ENCODE data around the gene MRTFA.

DNA sequence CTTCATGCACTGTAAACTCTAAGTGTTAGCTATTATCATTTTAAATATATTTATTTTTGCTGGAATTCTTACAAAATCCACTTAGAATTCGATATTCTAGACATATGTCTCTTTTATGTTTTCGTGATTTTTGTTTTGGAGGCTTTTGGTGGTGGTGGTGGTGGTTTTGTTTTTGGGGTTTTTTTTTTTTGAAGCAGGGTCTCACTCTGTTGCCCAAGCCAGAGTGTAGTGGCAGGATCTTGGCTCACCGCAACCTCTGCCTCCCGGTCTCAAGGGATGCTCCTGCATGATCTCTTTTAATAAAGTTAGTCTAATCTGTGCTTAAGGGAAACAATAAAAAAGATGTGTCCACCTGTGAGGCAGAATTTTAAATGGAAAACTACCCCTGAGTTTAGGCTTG, 117.7 kb downstream of the MRTFA start:
- TF ChIP-seq ZNF274 (IDR thresholded peaks at IDR 0.05; ENCODE audit: low read depth, low read length) = no peak
- no peak for TF ChIP-seq RAD21 (IDR thresholded peaks at IDR 0.05; ENCODE audit: low read depth)
- TF ChIP-seq, protein P1, sequence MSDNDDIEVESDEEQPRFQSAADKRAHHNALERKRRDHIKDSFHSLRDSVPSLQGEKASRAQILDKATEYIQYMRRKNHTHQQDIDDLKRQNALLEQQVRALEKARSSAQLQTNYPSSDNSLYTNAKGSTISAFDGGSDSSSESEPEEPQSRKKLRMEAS (IDR thresholded peaks at IDR 0.05) = no peak
- no peak for TF ChIP-seq SP1 (IDR thresholded peaks at IDR 0.05; ENCODE audit: low read depth)
